Smooth muscle cell (in vitro differentiated cells): ENCODE measurements around the gene MAP3K7CL. TPM values are rescaled to one million over a fixed set of nuclear protein-coding genes. Genes with fewer than 3 reads are reported as not detected.
A peak's percentile ranks its signal among the peaks of the same experiment; 100 is the strongest.

ENCODE experiments used
- DNase-seq: peaks from one replicate; lab custom pipeline; 2025; ENCODE audit not compliant: unreplicated experiment; lab: John Stamatoyannopoulos, UW
- H2AFZ ChIP-seq: fragments of 200-600 bp; sonication (generic); 2 replicates; pipeline ENCODE4 v1.6.0; 2016; ENCODE audit warnings: antibody characterized with exemption, low read depth, mild to moderate bottlenecking
- H3F3A ChIP-seq: fragments of 200-600 bp; sonication (generic); 2 replicates; pipeline ENCODE4 v1.6.0; 2017; ENCODE audit warnings: antibody characterized with exemption, low read depth
- H3K27ac ChIP-seq: fragments of 200-600 bp; sonication (generic); 2 replicates; pipeline ENCODE4 v1.5.1; 2016; ENCODE audit warnings: low read depth, mild to moderate bottlenecking
- H3K27me3 ChIP-seq: fragments of 200-600 bp; sonication (generic); 2 replicates; pipeline ENCODE4 v1.6.1; 2016; ENCODE audit warnings: low read depth, mild to moderate bottlenecking
- H3K36me3 ChIP-seq: fragments of 200-600 bp; sonication (generic); 2 replicates; pipeline ENCODE4 v1.5.1; 2016; ENCODE audit warnings: low read depth
- H3K4me1 ChIP-seq: fragments of 200-600 bp; sonication (generic); 2 replicates; pipeline ENCODE4 v1.5.1; 2016; ENCODE audit warnings: low read depth
- H3K4me2 ChIP-seq: fragments of 200-600 bp; sonication (generic); 2 replicates; pipeline ENCODE4 v1.6.0; 2016; ENCODE audit warnings: mild to moderate bottlenecking
- H3K4me3 ChIP-seq: fragments of 200-600 bp; sonication (generic); 2 replicates; pipeline ENCODE4 v1.5.1; 2016; ENCODE audit warnings: mild to moderate bottlenecking
- H3K79me2 ChIP-seq: fragments of 200-600 bp; sonication (generic); 2 replicates; pipeline ENCODE4 v1.6.0; 2016; ENCODE audit warnings: low read depth, mild to moderate bottlenecking
- H3K9ac ChIP-seq: fragments of 200-600 bp; sonication (generic); 2 replicates; pipeline ENCODE4 v1.6.0; 2016; ENCODE audit warnings: low read depth
- H3K9me3 ChIP-seq: fragments of 200-600 bp; sonication (generic); replicated peaks from 2 replicates; pipeline ENCODE4 v1.5.1; 2016; ENCODE audit warnings: low read depth
- H4K20me1 ChIP-seq: fragments of 200-600 bp; sonication (generic); 2 replicates; pipeline ENCODE4 v1.6.0; 2016; ENCODE audit warnings: low read depth
- WGBS: methylation state at CpG from one replicate; pipeline ENCODE4 v1.1.7; 2016; ENCODE audit warnings: low lambda C conversion rate; 5-methylcytosine and 5-hydroxymethylcytosine counted together
- polyA plus RNA-seq: library from polyadenylated mRNA; unstranded; fragments of >200 nt; fragmentation: Nextera tagmentation; extraction: Ambion mirVana; gene quantifications from 2 replicates; pipeline ENCODE4 v1.2.1, GENCODE V29; 2016
- small RNA-seq: library from RNA; depleted of rRNA; stranded (forward); fragments of <200 nt; gene quantifications from one replicate; pipeline ENCODE3, GENCODE V24; 2014
- total RNA-seq: library from RNA; depleted of rRNA; stranded (reverse); fragments of >200 nt; gene quantifications from 2 replicates; pipeline ENCODE4 v1.2.3, GENCODE V29; 2014
- TF ChIP-seq, protein P1 (sequence below): fragments of 200-600 bp; sonication (generic); IDR thresholded peaks from 2 replicates; pipeline ENCODE4 v1.5.1; 2017; ENCODE audit warnings: borderline replicate concordance, mild to moderate bottlenecking, antibody characterized with exemption; ENCODE audit not compliant: insufficient read depth, poor library complexity, severe bottlenecking

MAP3K7CL gene
- total and polyA plus RNA-seq, 2 experiments from 2014 or later, result 1.3 to 3.7 TPM

DNA sequence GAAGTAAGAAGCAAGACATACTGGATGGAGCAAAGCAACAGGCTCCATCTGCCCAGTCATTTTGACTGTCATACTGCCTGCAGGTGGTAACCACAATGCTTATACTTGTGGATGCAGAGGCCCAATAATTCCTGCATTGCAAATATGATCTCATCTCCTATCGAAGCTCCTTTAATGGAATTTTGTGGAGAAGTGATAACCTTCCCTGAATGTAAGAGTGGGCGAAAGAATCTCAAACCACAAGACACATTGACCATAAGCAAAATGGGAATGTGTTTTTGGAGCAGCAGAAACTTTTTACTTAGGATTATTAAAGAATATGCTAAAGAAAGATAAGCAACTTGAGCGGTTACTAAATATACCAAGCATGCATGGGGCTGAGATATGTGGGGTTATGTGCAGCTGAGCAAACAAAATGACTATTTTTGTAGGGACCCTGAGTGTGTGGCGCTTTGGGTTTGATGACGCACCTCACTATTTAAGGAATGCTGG lies 90.9 kb downstream of the MAP3K7CL start:
- Histone ChIP-seq H3K9ac (no peak overlapping the region), H3K4me2 (peak overlapping the region; percentile 65)

DNA sequence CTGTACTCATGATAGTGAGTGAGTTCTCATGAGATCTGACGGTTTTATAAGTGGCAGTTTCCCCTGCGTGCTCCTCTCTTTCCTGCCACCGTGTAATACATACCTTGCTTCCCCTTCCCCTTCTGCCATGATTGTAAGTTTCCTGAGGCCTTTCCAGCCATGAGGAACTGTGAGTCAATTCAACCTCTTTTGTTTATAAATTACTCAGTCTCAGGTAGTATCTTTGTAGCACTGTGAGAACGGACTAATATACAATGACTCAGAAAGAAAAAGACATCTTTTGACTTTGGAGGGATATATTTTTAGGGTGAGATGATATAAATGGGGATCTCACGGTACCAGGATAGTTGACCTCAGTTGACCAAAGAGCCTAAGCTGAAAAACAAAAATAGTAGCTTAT lies 93.6 kb downstream of the MAP3K7CL start:
- WGBS, result 89% methylated on average over 5 of the region's 5 CpGs
- Histone ChIP-seq H4K20me1 (no peaks in the 10 kb centered on the region), H3K9me3 (no peaks in the 10 kb centered on the region), H3K36me3 (no peaks in the 10 kb centered on the region), H3K79me2 (no peaks in the 10 kb centered on the region), H3K27me3 (no peaks in the 10 kb centered on the region), H3F3A (no peaks in the 10 kb centered on the region), H3K4me1 (no peaks in the 10 kb centered on the region), H3K4me2 (no peak overlapping the region), H3K27ac (no peak overlapping the region), H3K4me3 (no peak overlapping the region), H3K9ac (no peak overlapping the region), H2AFZ (no peak overlapping the region)
- DNase-seq, result no peak
- TF ChIP-seq, protein P1, sequence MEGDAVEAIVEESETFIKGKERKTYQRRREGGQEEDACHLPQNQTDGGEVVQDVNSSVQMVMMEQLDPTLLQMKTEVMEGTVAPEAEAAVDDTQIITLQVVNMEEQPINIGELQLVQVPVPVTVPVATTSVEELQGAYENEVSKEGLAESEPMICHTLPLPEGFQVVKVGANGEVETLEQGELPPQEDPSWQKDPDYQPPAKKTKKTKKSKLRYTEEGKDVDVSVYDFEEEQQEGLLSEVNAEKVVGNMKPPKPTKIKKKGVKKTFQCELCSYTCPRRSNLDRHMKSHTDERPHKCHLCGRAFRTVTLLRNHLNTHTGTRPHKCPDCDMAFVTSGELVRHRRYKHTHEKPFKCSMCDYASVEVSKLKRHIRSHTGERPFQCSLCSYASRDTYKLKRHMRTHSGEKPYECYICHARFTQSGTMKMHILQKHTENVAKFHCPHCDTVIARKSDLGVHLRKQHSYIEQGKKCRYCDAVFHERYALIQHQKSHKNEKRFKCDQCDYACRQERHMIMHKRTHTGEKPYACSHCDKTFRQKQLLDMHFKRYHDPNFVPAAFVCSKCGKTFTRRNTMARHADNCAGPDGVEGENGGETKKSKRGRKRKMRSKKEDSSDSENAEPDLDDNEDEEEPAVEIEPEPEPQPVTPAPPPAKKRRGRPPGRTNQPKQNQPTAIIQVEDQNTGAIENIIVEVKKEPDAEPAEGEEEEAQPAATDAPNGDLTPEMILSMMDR, result no peak

More for the DNA sequence above, 90.9 kb downstream of the MAP3K7CL start:
- peak overlapping the region; percentile 88 for H3K27ac ChIP-seq
- no peak for DNase-seq
- H3K4me1 ChIP-seq, result no peaks in the 10 kb centered on the region
- H3K36me3 ChIP-seq, result no peaks in the 10 kb centered on the region
- no peaks in the 10 kb centered on the region for H4K20me1 ChIP-seq
- H3K4me3 ChIP-seq, result no peak overlapping the region
- no peaks in the 10 kb centered on the region for H3K27me3 ChIP-seq
- no peaks in the 10 kb centered on the region for H3K79me2 ChIP-seq
- TF ChIP-seq, protein P1, result no peak
- peaks cover 12% of the 10 kb centered on the region for H3F3A ChIP-seq
- 30% methylated on average over 5 of the region's 5 CpGs for WGBS
- no peaks in the 10 kb centered on the region for H3K9me3 ChIP-seq
- H2AFZ ChIP-seq, result no peak overlapping the region

Small RNA genes within 50 kb of the gene (small RNA-seq; reads per million reads assigned to genes)
- gene RF00012 (not detected), gene RF00019 (not detected)

Other genes with a start within 250 kb of the MAP3K7CL start
- 44.4 and 50.2 TPM in 2 replicates for gene LTN1, start 137.8 kb upstream of the MAP3K7CL start, total RNA-seq
- 10.2 and 11.2 TPM in 2 replicates for gene LTN1, start 137.8 kb upstream of the MAP3K7CL start, polyA plus RNA-seq
- 6.1 and 11.8 TPM in 2 replicates for gene RWDD2B, start 111.3 kb upstream of the MAP3K7CL start, total RNA-seq
- 4.3 and 4.4 TPM in 2 replicates for gene RWDD2B, start 111.3 kb upstream of the MAP3K7CL start, polyA plus RNA-seq
- 36.2 and 37.0 TPM in 2 replicates for gene USP16, start 106.0 kb upstream of the MAP3K7CL start, total RNA-seq
- gene USP16, start 106.0 kb upstream of the MAP3K7CL start, polyA plus RNA-seq, result 24.8 and 25.9 TPM in 2 replicates
- gene CCT8, start 57.0 kb upstream of the MAP3K7CL start, total RNA-seq, result 184 and 210 TPM in 2 replicates
- 118 and 125 TPM in 2 replicates for gene CCT8, start 57.0 kb upstream of the MAP3K7CL start, polyA plus RNA-seq
- gene BACH1, start 168.3 kb downstream of the MAP3K7CL start, total RNA-seq, result 103 and 113 TPM in 2 replicates
- 26.3 and 29.5 TPM in 2 replicates for gene BACH1, start 168.3 kb downstream of the MAP3K7CL start, polyA plus RNA-seq